B cell (primary cell): ENCODE data around the gene PLD4.

ENCODE experiments used
- CTCF ChIP-seq: fragments of 200-600 bp; IDR thresholded peaks from one replicate; pipeline ENCODE4 v1.8.0; 2022; ENCODE audit warnings: antibody characterized with exemption, mild to moderate bottlenecking
- EZH2 ChIP-seq: IDR thresholded peaks from 2 replicates; pipeline ENCODE4 v1.6.1; 2012; ENCODE audit warnings: borderline replicate concordance, low read depth, mild to moderate bottlenecking, moderate library complexity, low read length; ENCODE audit not compliant: insufficient read depth, poor library complexity, severe bottlenecking

GRCh38 chr14:104941508-104942365 lies 17.1 kb downstream of the PLD4 start:
- no peak for TF ChIP-seq CTCF
- TF ChIP-seq EZH2, result no peak
